Common myeloid progenitor, CD34-positive (primary cell): ENCODE results near the gene NFKBIZ.

Source experiments
- CTCF ChIA-PET: fragments of 350-600 bp; sonication (Branson Sonifier 250); formaldehyde crosslinking; loops from one replicate; lab custom pipeline; 2021; ENCODE audit warnings: antibody characterized with exemption; lab: Charles Lee
- POLR2A ChIA-PET: fragments of 350-600 bp; sonication (Branson Sonifier 250); formaldehyde crosslinking; loops from one replicate; lab custom pipeline; 2021; ENCODE audit warnings: antibody characterized with exemption; lab: Charles Lee
- DNase-seq, 3 donors: peaks; one replicate each; pipeline versions ENCODE4 v3.0.0 to v3.0.0-alpha.2; 2013
- H3K27ac ChIP-seq, 2 experiments: 1 replicate in 1 of 2; 2 replicates in 1 of 2; pipeline ENCODE4 v1.7.0; 2013; ENCODE audit warnings: inconsistent platforms in 2 of 2, low read length in 2 of 2, mild to moderate bottlenecking in 2 of 2, low read depth in 1 of 2, moderate library complexity in 1 of 2; ENCODE audit not compliant: severe bottlenecking in 2 of 2, insufficient read depth in 1 of 2, poor library complexity in 1 of 2
- H3K27me3 ChIP-seq, 5 experiments: replicated peaks in 2 of 5; 1 replicate in 3 of 5; 2 replicates in 2 of 5; pipeline versions ENCODE4 v1.6.1 to v1.7.0; 2013; ENCODE audit warnings: low read length in 4 of 5, mild to moderate bottlenecking in 2 of 5, moderate library complexity in 2 of 5, inconsistent platforms in 1 of 5; ENCODE audit not compliant: insufficient read depth in 5 of 5, control insufficient read depth in 4 of 5
- H3K36me3 ChIP-seq, 4 experiments: 1 replicate in 2 of 4; 2 replicates in 2 of 4; pipeline versions ENCODE4 v1.6.1 to v1.7.0; 2013; ENCODE audit warnings: low read length in 3 of 4, control low read depth in 1 of 4, mild to moderate bottlenecking in 1 of 4; ENCODE audit not compliant: control insufficient read depth in 4 of 4, insufficient read depth in 4 of 4
- H3K4me1 ChIP-seq, 4 experiments: 1 replicate in 3 of 4; 2 replicates in 1 of 4; pipeline versions ENCODE4 v1.6.1 to v1.7.1; 2013; ENCODE audit warnings: low read length in 3 of 4, mild to moderate bottlenecking in 3 of 4, control low read depth in 1 of 4, inconsistent platforms in 1 of 4, moderate library complexity in 1 of 4; ENCODE audit not compliant: control insufficient read depth in 4 of 4, insufficient read depth in 4 of 4; ENCODE audit errors: control extremely low read depth in 1 of 4
- H3K4me3 ChIP-seq, 7 experiments: 1 replicate in 4 of 7; 2 replicates in 3 of 7; pipeline versions ENCODE4 v1.5.1 to v1.7.0; 2013; ENCODE audit warnings: mild to moderate bottlenecking in 7 of 7, low read length in 6 of 7, moderate library complexity in 6 of 7, inconsistent platforms in 2 of 7, low read depth in 2 of 7, control low read depth in 1 of 7; ENCODE audit not compliant: insufficient read depth in 4 of 7, control insufficient read depth in 1 of 7; ENCODE audit errors: extremely low read depth in 1 of 7
- H3K9me3 ChIP-seq, 5 experiments: 1 replicate in 4 of 5; 2 replicates in 1 of 5; pipeline versions ENCODE4 v1.6.1 to v1.7.1; 2013; ENCODE audit warnings: low read length in 4 of 5, mild to moderate bottlenecking in 2 of 5, inconsistent platforms in 1 of 5, low read depth in 1 of 5, moderate library complexity in 1 of 5; ENCODE audit not compliant: control insufficient read depth in 4 of 5, insufficient read depth in 2 of 5; ENCODE audit errors: control extremely low read depth in 1 of 5
- WGBS: methylation state at CpG from one replicate; pipeline ENCODE4 v1.1.5; 2013; ENCODE audit not compliant: insufficient coverage; 5-methylcytosine and 5-hydroxymethylcytosine counted together

Gene NFKBIZ

DNA sequence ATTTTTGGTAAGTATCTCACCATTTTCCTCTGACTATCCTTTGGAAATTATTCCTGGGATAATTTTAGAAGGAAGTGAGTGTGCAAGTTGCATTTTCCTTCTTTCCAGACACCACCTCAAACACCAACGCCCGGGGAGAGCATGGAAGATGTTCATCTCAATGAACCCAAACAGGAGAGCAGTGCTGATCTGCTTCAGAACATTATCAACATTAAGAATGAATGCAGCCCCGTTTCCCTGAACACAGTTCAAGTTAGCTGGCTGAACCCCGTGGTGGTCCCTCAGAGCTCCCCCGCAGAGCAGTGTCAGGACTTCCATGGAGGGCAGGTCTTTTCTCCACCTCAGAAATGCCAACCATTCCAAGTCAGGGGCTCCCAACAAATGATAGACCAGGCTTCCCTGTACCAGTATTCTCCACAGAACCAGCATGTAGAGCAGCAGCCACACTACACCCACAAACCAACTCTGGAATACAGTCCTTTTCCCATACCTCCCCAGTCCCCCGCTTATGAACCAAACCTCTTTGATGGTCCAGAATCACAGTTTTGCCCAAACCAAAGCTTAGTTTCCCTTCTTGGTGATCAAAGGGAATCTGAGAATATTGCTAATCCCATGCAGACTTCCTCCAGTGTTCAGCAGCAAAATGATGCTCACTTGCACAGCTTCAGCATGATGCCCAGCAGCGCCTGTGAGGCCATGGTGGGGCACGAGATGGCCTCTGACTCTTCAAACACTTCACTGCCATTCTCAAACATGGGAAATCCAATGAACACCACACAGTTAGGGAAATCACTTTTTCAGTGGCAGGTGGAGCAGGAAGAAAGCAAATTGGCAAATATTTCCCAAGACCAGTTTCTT lies 3.9 kb downstream of the NFKBIZ start:
- DNase-seq = no peak
- Histone ChIP-seq H3K9me3 (no peaks in the 10 kb centered on the region), H3K36me3 (peaks cover 35 to 67% (median 49%) of the 10 kb centered on the region in 4 experiments), H3K27ac (no peak overlapping the region), H3K4me1 (peaks cover 14 to 51% (median 23%) of the 10 kb centered on the region in 4 experiments), H3K4me3 (peak overlapping the region in 3 of 7 experiments; percentile 91 to 100 (median 93)), H3K27me3 (no peaks in the 10 kb centered on the region)
- 90% methylated on average over 6 of the region's 8 CpGs for WGBS
- ChIA-PET POLR2A (no interaction called here), CTCF (interaction anchor here (1.1 to 2.7 kb wide), 4 partner anchors 13 to 371 kb away, joined by 3 to 12 read pairs (median 9); no protein-coding TSS in a partner anchor)

DNA sequence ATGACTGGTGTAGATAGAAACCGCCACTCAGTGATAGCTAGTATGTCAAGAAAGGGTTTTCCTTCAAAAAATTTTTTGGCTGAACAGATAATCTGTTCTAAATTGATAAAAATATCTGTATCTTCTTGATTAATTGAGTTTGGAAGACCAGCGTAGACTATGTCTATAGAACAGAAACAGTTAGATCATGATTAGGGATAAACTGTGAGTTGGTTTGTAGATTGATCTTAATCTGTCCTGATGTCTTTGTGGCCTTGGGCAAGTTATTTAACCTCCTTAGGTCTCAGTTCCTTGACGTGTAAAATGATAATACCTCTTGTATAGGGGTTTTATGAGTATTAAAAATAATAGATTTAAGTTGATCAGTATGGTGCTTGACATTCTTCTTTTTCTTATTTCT lies 4.7 kb downstream of the NFKBIZ start:
- Histone ChIP-seq H3K36me3 (peaks cover 39 to 75% (median 55%) of the 10 kb centered on the region in 4 experiments), H3K27ac (no peak overlapping the region), H3K4me1 (peaks cover 9 to 46% (median 19%) of the 10 kb centered on the region in 4 experiments), H3K27me3 (no peaks in the 10 kb centered on the region), H3K9me3 (no peaks in the 10 kb centered on the region), H3K4me3 (peak overlapping the region in 1 of 7 experiments; percentile 93)
- DNase-seq = no peak
- ChIA-PET CTCF (interaction anchor here (1.4 to 1.5 kb wide), 2 partner anchors 22 kb away, joined by 3 read pairs; no protein-coding TSS in a partner anchor), POLR2A (no interaction called here)
- 92% methylated on average over 2 of the region's 3 CpGs for WGBS

- WGBS = 100% methylated on average over 2 of the region's 2 CpGs
- H3K4me3 ChIP-seq = peak overlapping the region in 1 of 7 experiments; percentile 10
- CTCF ChIA-PET = interaction anchor here (1.1 to 1.8 kb wide), 6 partner anchors 19 to 46 kb away, joined by 3 to 5 read pairs (median 3); no protein-coding TSS in a partner anchor
Measured at GRCh38 chr3:101854608-101855304, 5.4 kb downstream of the NFKBIZ start.

DNA sequence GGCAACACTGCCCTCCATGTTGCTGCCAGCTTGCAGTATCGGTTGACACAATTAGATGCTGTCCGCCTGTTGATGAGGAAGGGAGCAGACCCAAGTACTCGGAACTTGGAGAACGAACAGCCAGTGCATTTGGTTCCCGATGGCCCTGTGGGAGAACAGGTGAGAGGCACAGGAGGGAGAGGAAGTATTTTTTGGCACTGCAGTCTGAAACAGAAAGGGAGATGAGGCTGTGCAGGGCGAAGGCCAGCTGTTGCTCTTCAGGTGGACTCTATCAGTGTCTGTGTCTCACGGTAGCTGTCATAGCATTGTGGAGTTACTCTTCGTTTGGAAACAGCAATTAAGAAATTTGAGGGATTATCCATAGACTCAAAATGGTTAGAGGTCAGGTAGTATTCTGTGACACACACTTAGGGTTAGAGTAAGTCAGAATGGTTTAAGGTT lies 8.0 kb downstream of the NFKBIZ start:
- no peaks in the 10 kb centered on the region for H3K27me3 ChIP-seq
- H3K36me3 ChIP-seq = peaks cover 51 to 95% (median 70%) of the 10 kb centered on the region in 4 experiments
- WGBS = 93% methylated on average over 8 of the region's 8 CpGs
- no peak for DNase-seq
- no peaks in the 10 kb centered on the region for H3K9me3 ChIP-seq
- ChIA-PET POLR2A (no interaction called here), CTCF (interaction anchor here (0.9 to 1.9 kb wide), 7 partner anchors 12 to 372 kb away, joined by 3 to 6 read pairs (median 4); no protein-coding TSS in a partner anchor)
- peak overlapping the region in 1 of 7 experiments; percentile 2 for H3K4me3 ChIP-seq
- peaks cover 0 to 37% (median 12%) of the 10 kb centered on the region in 4 experiments for H3K4me1 ChIP-seq
- no peak overlapping the region for H3K27ac ChIP-seq

More at GRCh38 chr3:101854608-101855304, 5.4 kb downstream of the NFKBIZ start:
- Histone ChIP-seq H3K4me1 (peaks cover 9 to 46% (median 19%) of the 10 kb centered on the region in 4 experiments), H3K9me3 (no peaks in the 10 kb centered on the region), H3K36me3 (peaks cover 45 to 83% (median 61%) of the 10 kb centered on the region in 4 experiments), H3K27me3 (no peaks in the 10 kb centered on the region), H3K27ac (no peak overlapping the region)
- no peak for DNase-seq
- POLR2A ChIA-PET = no interaction called here

DNA sequence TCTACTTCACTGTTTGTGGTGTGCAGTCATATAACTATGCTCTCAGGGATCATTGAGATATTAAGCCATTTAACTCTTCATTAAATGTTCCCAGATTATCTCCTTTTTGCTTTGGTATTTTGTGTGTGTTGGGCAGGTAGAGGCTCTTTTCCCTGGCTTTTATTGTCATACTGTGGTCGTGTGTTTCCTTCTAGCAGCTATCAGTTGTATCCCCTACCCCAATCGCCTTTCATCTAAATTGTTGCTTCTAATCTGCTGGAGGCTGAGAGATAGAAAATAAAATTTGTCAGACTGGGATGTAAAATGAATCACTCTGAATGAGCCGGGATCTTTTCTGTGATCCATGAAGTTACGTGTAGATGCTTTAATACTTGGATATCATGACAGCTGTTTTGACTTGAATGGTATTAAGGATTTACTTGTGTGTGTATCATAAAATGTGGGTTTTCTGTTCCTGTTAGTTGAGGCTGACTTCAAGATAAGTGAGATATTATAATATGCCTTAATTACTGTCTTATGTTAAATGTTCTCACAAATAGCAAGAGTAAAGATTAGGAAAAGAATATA lies 9.2 kb downstream of the NFKBIZ start:
- POLR2A ChIA-PET = interaction anchor here (1.7 kb wide), 1 partner anchor 9 kb away, joined by 7 read pairs; the partner anchor contains the start of gene NFKBIZ
- WGBS = 90% methylated on average over 2 of the region's 4 CpGs
- Histone ChIP-seq H3K27ac (no peak overlapping the region), H3K4me3 (no peak overlapping the region), H3K9me3 (no peaks in the 10 kb centered on the region), H3K36me3 (peaks cover 43 to 89% (median 58%) of the 10 kb centered on the region in 4 experiments), H3K4me1 (peaks cover 0 to 25% (median 5%) of the 10 kb centered on the region in 4 experiments), H3K27me3 (no peaks in the 10 kb centered on the region)
- CTCF ChIA-PET = interaction anchor here (1.1 to 1.2 kb wide), 4 partner anchors 9 to 366 kb away, joined by 3 to 5 read pairs (median 4); no protein-coding TSS in a partner anchor
- DNase-seq = no peak

GRCh38 chr3:101859882-101860448 lies 10.7 kb downstream of the NFKBIZ start:
- Histone ChIP-seq H3K4me3 (no peak overlapping the region), H3K27ac (peak overlapping the region in 1 of 2 experiments; percentile 19), H3K9me3 (no peaks in the 10 kb centered on the region), H3K27me3 (no peaks in the 10 kb centered on the region), H3K36me3 (peaks cover 34 to 75% (median 47%) of the 10 kb centered on the region in 4 experiments), H3K4me1 (peaks cover 0 to 12% (median 4%) of the 10 kb centered on the region in 4 experiments)
- WGBS = 83% methylated on average over 2 of the region's 5 CpGs
- ChIA-PET POLR2A (no interaction called here), CTCF (interaction anchor here (0.9 kb wide), 1 partner anchor 51 kb away, joined by 3 read pairs; no protein-coding TSS in a partner anchor)
- no peak for DNase-seq
